ENCODE data around the gene RFXANK. TPM values are rescaled to one million over a fixed set of nuclear protein-coding genes. Genes with fewer than 3 reads are reported as not detected.

RFXANK gene
- total RNA-seq, 2 experiments from 2014 or later: 36.3 to 37.2 TPM

DNA sequence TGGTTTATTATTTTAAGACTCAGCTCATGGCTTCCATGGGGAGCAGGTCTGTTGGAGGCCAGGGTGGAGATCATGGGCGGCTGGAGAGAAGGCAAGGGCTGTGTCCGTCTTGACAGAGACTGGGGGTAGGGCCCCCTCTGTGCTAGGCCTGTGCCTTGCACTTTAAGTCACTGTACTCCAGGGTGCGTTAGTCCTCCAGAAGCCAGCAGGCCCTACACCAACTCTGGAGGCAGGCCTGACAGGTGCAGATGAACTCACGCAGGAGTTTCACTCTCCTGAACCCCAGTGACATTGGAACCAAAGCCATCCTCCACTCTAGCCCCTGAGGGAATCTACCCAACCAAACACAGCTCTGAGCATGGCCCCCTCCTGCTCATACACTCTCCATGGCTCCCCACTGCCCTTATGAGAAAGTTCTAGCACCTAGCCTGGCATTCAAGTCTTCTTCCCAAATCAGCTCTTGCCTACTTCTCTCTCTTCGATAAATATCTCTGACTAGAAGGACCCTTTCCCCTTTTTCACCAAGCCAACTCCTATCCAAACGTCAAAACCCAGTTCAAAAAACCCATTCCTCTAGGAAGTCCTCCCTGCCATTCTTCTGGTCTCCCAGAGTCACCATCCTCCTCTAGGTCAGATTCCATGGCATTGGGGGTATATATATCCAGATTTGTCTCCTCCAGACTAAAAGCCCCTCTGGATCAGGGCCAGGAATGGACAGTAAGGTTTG is 37.1 kb upstream of the RFXANK start:
- POLR2A ChIA-PET: no interaction called here
- peaks cover 23% of the 10 kb centered on the region for H3K36me3 Mint-ChIP-seq (ENCODE audit: low read depth)
- no peak overlapping the region for H3K27ac ChIP-seq (ENCODE audit: low read depth in 1 of 2, low read length in 2 of 2)
- H3K27me3 ChIP-seq (ENCODE audit: control insufficient read depth in 1 of 2, insufficient read depth in 2 of 2, low read length in 2 of 2): no peaks in the 10 kb centered on the region
- H3K27me3 Mint-ChIP-seq: no peaks in the 10 kb centered on the region
- H3K27ac Mint-ChIP-seq: no peak overlapping the region
- ATAC-seq (ENCODE audit: poor library complexity) (no peak), DNase-seq (no peak)
- no peaks in the 10 kb centered on the region for H3K4me1 Mint-ChIP-seq (ENCODE audit: low read depth)
- peaks cover 4% of the 10 kb centered on the region for H3K36me3 ChIP-seq (ENCODE audit: insufficient read depth, low read length)
- H3K9me3 ChIP-seq (ENCODE audit: control insufficient read depth in 1 of 2, insufficient read depth in 1 of 2, low read length in 2 of 2): no peaks in the 10 kb centered on the region
- no peak for TF ChIP-seq CTCF (IDR thresholded peaks at IDR 0.05)
- H3K4me3 Mint-ChIP-seq: no peak overlapping the region
- no peaks in the 10 kb centered on the region for H3K9me3 Mint-ChIP-seq
- CTCF ChIA-PET: no interaction called here
- H3K4me1 ChIP-seq (ENCODE audit: insufficient read depth, low read length): no peaks in the 10 kb centered on the region
- no peak overlapping the region for H3K4me3 ChIP-seq (ENCODE audit: low read length)
- intact Hi-C loops (cut with DNase I, micrococcal nuclease): no loop called here

DNA sequence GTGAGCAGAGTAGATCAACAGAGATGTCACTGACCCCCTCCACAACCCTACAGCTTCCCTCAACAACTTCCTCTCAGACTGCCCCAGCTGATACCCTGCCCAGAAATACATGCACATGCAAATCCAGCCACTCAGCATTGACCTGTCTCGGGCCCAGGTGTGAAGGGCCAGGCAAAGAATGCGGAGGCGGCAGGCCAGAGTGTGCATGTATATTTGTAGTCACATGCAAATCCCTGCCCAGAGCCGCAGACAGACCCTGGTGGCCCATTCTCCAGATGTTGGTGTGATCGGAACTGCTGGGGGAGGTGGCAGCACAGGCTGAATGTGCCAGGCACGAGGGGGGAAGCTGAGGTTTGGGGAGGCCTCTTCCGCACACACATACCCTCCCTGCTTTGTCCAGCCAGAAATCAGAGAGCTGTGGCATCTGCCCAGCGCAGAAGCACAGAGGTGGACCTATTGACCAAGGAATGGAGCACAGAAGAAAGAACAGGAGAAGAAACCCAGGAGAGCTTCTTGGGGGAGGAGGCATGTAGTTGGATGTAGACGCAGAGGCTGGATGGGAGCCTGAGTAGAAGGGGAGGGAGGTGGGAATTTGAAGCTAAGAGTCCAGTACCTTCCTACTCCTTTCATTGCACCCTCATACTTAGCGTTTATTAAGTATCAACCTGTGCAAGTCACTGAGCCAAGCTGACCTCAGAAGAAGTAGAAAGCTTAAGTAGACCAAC is 36.4 kb upstream of the RFXANK start:
- H3K9me3 ChIP-seq (ENCODE audit: control insufficient read depth in 1 of 2, insufficient read depth in 1 of 2, low read length in 2 of 2): no peaks in the 10 kb centered on the region
- no peak overlapping the region for H3K4me3 Mint-ChIP-seq
- no peaks in the 10 kb centered on the region for H3K27me3 Mint-ChIP-seq
- no peak overlapping the region for H3K27ac ChIP-seq (ENCODE audit: low read depth in 1 of 2, low read length in 2 of 2)
- DNase-seq (no peak), ATAC-seq (ENCODE audit: poor library complexity) (no peak)
- CTCF ChIA-PET: interaction anchor here (1.4 kb wide), 1 partner anchor 10 kb away, joined by 5 read pairs; no protein-coding TSS in a partner anchor
- intact Hi-C loops (cut with DNase I, micrococcal nuclease): no loop called here
- H3K4me1 ChIP-seq (ENCODE audit: insufficient read depth, low read length): no peaks in the 10 kb centered on the region
- H3K36me3 Mint-ChIP-seq (ENCODE audit: low read depth): peaks cover 23% of the 10 kb centered on the region
- H3K4me1 Mint-ChIP-seq (ENCODE audit: low read depth): no peaks in the 10 kb centered on the region
- TF ChIP-seq CTCF (IDR thresholded peaks at IDR 0.05): no peak
- peaks cover 4% of the 10 kb centered on the region for H3K36me3 ChIP-seq (ENCODE audit: insufficient read depth, low read length)
- H3K27ac Mint-ChIP-seq: no peak overlapping the region
- H3K27me3 ChIP-seq (ENCODE audit: control insufficient read depth in 1 of 2, insufficient read depth in 2 of 2, low read length in 2 of 2): no peaks in the 10 kb centered on the region
- POLR2A ChIA-PET: interaction anchor here (1.0 kb wide), 1 partner anchor 15 kb away, joined by 3 read pairs; the partner anchor contains the start of gene MEF2B
- H3K4me3 ChIP-seq (ENCODE audit: low read length): no peak overlapping the region
- H3K9me3 Mint-ChIP-seq: no peaks in the 10 kb centered on the region

DNA sequence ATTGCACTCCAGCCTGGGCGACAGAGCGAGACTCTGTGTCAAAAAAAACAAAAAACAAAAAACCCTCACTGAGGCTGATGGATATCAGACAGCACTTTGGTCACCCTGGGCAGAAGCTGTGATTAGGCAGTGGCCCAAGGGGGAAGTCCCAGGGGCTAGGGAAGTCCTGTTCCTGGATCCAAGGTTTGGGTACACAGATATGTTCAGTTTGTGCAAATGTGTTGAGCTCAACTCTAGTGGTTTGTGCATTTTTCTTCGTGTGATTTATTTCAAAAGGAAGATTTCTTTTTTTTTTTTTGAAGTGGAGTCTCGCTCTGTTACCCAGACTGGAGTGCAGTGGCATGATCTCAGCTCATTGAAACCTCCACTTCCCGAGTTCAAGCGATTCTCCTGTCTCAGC is 34.2 kb upstream of the RFXANK start:
- intact Hi-C loops (cut with DNase I, micrococcal nuclease): no loop called here
- Histone ChIP-seq H3K9me3 (ENCODE audit: control insufficient read depth in 1 of 2, insufficient read depth in 1 of 2, low read length in 2 of 2) (no peaks in the 10 kb centered on the region), H3K4me1 (ENCODE audit: insufficient read depth, low read length) (no peaks in the 10 kb centered on the region), H3K36me3 (ENCODE audit: insufficient read depth, low read length) (peaks cover 4% of the 10 kb centered on the region), H3K27ac (ENCODE audit: low read depth in 1 of 2, low read length in 2 of 2) (no peak overlapping the region), H3K4me3 (ENCODE audit: low read length) (no peak overlapping the region), H3K27me3 (ENCODE audit: control insufficient read depth in 1 of 2, insufficient read depth in 2 of 2, low read length in 2 of 2) (no peaks in the 10 kb centered on the region)
- CTCF ChIA-PET: no interaction called here
- Mint-ChIP-seq H3K9me3 (no peaks in the 10 kb centered on the region), H3K36me3 (ENCODE audit: low read depth) (peaks cover 27% of the 10 kb centered on the region), H3K27ac (no peak overlapping the region), H3K4me3 (no peak overlapping the region), H3K4me1 (ENCODE audit: low read depth) (no peaks in the 10 kb centered on the region), H3K27me3 (no peaks in the 10 kb centered on the region)
- TF ChIP-seq CTCF (IDR thresholded peaks at IDR 0.05): no peak
- no peak for DNase-seq
- ATAC-seq (ENCODE audit: poor library complexity): no peak
- POLR2A ChIA-PET: no interaction called here

Measured in CD4-positive, alpha-beta T cell (primary cell).